ENCODE data around the gene FAM53A.
"Not testable (repeated sequence)": the region's sequence is repeated elsewhere in the genome, so short reads cannot be mapped to it uniquely, and the experiment has no call there.

FAM53A gene

DNA sequence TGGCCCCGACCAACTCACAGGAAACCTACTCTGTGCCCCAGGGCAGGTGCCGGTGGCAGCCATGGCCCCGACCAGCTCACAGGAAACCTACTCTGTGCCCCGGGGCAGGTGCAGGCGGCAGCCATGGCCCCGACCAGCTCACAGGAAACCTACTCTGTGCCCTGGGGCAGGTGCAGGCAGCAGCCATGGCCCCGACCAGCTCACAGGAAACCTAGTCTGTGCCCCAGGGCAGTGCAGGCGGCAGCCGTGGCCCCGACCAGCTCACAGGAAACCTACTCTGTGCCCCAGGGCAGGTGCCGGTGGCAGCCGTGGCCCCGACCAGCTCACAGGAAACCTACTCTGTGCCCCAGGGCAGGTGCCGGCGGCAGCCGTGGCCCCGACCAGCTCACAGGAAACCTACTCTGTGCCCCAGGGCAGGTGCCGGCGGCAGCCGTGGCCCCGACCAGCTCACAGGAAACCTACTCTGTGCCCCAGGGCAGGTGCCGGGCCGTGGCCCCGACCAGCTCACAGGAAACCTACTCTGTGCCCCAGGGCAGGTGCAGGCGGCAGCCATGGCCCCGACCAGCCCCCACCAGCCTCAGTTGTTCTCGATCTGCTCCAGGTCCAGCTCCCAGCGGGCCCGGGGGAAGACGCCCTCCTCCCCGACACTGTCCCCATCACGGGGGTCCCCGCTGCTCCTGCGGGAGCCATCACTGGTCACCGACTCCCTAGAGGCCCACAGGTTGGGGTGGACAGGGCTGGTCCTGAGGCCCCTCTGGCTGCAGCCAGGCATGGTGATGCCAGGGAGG, 43.2 kb downstream of the FAM53A start:
- DNase-seq (ENCODE audit: low read depth in 3 of 3, low spot score in 1 of 3) = not testable (repeated sequence)

- DNase-seq (ENCODE audit: low read depth in 3 of 3, low spot score in 1 of 3) = no peak
Measured at GRCh38 chr4:1640190-1640589, 43.9 kb downstream of the FAM53A start.

DNA sequence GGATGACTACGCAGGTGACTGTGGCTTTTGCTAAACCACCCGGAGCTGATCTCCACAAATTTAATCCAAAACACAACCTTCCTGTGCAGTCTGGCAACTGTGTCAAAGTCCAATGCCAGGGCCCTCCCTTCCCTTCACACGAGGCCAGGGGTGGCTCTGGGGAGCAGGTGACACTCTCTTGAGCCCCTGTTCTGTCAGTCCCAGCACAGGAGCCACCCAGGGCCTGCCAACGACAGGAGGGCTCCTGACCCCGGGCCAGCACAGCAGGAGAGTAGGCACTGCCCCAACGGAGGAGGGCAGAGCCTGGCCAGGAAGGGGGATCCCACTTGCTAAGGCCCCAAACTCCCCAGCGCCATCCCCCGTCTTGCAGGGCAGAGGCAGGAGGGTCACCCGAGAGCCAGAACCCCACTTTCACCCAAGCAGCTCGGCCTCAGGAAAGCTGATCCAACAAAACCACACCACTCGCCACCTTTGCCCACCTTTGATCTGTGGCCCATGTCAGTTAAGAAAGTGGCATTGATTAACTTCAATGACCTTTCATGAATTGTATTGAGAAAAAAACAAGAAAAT, 44.7 kb downstream of the FAM53A start:
- DNase-seq (ENCODE audit: low read depth in 3 of 3, low spot score in 1 of 3) = no peak

GRCh38 chr4:1638873-1639272, 45.2 kb downstream of the FAM53A start:
- no peak for DNase-seq (ENCODE audit: low read depth in 3 of 3, low spot score in 1 of 3)

- DNase-seq (ENCODE audit: low read depth in 3 of 3, low spot score in 1 of 3) = no peak
Measured at GRCh38 chr4:1638272-1638598, 45.9 kb downstream of the FAM53A start.

DNA sequence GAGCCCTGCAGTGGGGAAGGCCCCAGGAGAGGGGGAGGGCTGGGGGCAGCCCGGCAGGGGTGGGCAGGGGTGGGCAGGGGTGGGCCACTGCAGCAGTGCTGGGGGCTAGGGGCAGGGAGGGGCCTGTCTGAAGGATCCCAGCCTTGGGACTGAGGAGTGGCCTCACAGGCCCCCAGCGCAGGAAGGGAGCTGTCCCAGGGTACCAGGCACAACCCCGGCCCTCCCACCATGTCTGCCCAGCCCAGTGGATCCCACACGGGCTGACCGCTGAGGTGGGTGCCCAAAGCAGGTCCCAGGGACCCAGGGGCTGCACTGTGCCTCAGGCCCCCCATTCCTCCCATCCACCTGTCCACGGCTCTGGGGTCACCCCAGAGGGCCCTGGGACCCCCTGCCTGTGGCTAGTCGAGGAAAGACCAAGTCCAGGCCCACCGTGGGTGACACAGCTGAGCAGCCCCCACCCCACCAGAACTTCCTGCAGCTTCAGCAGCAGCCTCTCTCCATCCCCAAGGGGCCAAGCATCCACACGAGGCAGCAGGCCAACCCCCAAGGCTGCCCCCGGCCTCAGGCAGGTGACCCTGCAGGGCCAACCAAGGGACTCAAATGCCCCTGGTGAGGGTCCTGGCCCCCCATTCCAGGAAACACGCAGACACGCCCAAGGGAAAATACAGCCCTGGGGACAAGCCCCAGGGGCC, 46.4 kb downstream of the FAM53A start:
- no peak for DNase-seq (ENCODE audit: low read depth in 3 of 3, low spot score in 1 of 3)

GRCh38 chr4:1636490-1637211, 47.5 kb downstream of the FAM53A start:
- DNase-seq (ENCODE audit: low read depth in 3 of 3, low spot score in 1 of 3) = no peak

GRCh38 chr4:1635464-1635863, 48.6 kb downstream of the FAM53A start:
- no peak for DNase-seq (ENCODE audit: low read depth in 3 of 3, low spot score in 1 of 3)

GRCh38 chr4:1633993-1634392, 50.1 kb downstream of the FAM53A start:
- no peak for DNase-seq (ENCODE audit: low read depth in 3 of 3, low spot score in 1 of 3)

GRCh38 chr4:1632109-1633104, 51.7 kb downstream of the FAM53A start:
- no peak for DNase-seq (ENCODE audit: low read depth in 3 of 3, low spot score in 1 of 3)

DNA sequence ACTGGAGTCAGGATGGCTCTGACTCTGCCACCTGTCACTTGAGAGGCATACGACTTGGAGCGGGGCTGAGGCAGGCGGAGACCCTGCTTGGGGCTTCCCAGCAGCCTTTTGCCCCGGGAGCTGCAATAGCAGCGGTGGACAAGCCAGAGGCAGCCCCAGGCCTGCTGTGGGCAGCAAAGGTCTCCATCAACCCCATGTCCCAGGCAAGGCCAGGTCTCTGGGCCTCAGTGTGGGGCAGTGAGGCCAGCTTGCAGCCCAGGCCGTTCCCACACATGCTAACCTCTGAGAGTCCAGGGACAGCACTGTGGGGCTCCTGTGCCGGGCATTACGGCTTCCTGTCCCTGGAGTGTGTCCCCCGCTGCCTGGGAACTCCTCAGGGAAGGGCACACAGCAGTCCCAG, 53.0 kb downstream of the FAM53A start:
- DNase-seq (ENCODE audit: low read depth in 3 of 3, low spot score in 1 of 3) = no peak

- DNase-seq (ENCODE audit: low read depth in 3 of 3, low spot score in 1 of 3) = no peak
Measured at GRCh38 chr4:1630266-1630665, 53.8 kb downstream of the FAM53A start.

DNA sequence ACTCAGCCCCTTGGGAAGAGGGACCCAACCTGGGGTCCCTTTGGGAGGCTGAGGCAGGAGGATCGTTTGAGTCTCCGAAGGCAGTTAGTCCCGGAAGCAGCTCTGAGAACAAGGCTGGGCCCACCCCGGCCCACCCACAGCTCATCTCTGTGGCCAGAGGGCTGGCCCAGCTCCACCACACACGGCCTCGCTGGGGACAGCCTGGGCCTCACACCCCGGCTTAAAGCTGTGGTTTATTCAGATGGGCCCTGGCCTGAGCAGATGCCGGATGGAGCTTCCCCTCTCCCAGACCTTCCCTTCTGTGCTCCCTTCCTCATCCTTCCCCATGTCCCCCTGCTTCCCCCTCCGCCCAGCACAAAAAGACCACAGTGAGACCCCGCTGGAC, 54.4 kb downstream of the FAM53A start:
- DNase-seq (ENCODE audit: low read depth in 3 of 3, low spot score in 1 of 3) = no peak

GRCh38 chr4:1628892-1629698, 55.0 kb downstream of the FAM53A start:
- peak in 2 of 3 donors; percentile 33 to 56 for DNase-seq (ENCODE audit: low read depth in 3 of 3, low spot score in 1 of 3)

DNA sequence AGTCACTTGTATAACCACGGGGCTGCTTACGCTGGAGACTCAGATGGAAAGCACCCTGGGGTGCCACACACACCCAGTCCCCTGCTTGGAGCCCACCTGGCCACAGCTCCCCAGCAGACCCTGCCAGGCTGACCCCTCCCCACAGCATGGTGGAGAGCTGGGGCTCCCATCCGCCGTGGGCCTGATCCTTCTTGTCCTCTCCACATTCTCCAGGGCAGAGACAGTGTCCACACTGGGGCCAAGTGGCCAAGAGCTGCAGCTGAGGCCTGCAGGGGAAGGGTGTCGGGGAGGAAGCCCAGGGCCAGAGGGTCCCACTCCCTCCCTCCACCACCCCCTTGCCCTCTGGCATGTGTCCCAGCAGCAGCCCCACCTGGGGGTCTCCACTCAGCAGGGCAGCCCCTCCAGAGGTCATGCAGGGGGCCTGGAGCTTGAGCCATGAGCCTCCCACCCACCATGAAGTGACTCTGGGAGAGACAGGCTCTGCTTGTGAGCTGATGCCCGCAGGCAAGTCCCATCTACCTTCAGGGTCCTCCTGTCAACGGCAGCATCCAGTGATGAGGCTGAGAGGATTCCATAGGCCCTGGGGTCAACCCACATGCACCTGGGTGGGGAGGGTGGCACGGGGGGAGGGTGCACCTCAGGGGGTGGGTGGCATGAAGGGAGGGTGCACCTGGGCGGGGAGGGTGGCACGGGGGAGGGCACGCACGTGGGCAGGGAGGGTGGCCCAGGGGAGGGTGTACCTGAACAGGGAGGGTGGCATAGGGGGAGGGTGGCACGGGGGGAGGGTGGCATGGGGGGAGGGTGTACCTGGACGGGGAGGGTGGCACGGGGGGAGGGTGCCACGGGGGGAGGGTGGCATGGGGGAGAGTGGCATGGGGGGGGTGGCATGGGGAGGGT, 56.4 kb downstream of the FAM53A start:
- DNase-seq (ENCODE audit: low read depth in 3 of 3, low spot score in 1 of 3) = no peak

DNA sequence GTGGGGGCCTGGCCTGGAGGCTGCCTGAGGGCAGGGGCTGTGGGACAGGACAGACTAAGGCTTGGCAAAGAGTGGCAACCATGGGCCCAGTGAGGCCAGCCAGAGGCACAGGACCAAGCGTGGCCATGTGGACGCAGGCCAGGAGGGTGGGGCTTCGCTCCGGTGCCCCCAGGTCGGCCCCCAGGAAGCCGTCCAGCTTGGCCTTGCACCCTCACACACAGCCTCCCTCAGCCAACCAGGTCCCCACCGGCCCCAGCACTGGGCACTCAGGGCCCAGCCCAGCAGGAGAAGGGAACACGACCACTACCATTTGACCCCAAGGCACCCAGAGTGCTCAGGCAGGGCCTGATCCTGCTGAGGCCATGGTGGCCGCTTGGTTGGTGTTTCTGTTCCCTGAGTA, 57.2 kb downstream of the FAM53A start:
- DNase-seq (ENCODE audit: low read depth in 3 of 3, low spot score in 1 of 3) = no peak

- no peak for DNase-seq (ENCODE audit: low read depth in 3 of 3, low spot score in 1 of 3)
Measured at GRCh38 chr4:1626151-1626550, 58.0 kb downstream of the FAM53A start.

DNA sequence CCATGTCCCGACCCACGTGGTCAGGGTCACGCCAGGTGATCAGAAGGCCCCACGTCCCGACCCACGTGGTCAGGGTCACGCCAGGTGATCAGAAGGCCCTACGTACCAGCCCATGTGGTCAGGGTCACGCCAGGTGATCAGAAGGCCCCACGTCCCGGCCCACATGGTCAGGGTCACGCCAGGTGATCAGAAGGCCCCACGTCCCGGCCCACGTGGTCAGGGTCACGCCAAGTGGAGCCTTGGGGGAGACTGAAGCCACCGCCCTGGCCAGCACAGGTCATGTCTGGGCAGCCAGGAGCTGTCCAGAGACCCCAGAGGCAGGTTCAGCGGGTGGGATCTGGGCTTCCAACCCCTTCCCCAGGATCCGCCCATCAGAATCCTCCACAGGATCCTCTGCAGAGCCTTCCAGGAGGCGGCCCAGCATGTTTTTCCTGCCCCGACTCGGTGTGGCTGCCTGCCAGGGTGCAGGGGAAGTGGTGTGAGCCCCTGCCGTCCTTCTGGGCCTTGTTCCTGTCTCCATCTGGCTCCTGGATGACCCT, 58.4 kb downstream of the FAM53A start:
- DNase-seq (ENCODE audit: low read depth in 3 of 3, low spot score in 1 of 3) = no peak

GRCh38 chr4:1624519-1624910, 59.6 kb downstream of the FAM53A start:
- no peak for DNase-seq (ENCODE audit: low read depth in 3 of 3, low spot score in 1 of 3)
